Gastrocnemius medialis (tissue), 4 donors: ENCODE measurements around the gene CFAP119.

ENCODE experiments used
- POLR2A ChIP-seq, 2 donors: fragments of 450-650 bp; IDR thresholded peaks; one replicate each; pipeline ENCODE4 v1.6.1; 2017; ENCODE audit warnings: antibody characterized with exemption in 2 of 2, mild to moderate bottlenecking in 2 of 2, moderate library complexity in 2 of 2
- TF ChIP-seq, protein P1 (sequence below), 5 experiments: fragments of 450-650 bp in 3 of 5; fragments of 200-600 bp in 2 of 5; sonication (generic) in 2 of 5; IDR thresholded peaks in 4 of 5; conservative IDR thresholded peaks in 1 of 5; 1 replicate in 4 of 5; 2 replicates in 1 of 5; pipeline ENCODE4 v1.5.1; 2016 to 2019; ENCODE audit warnings: antibody characterized with exemption in 5 of 5, mild to moderate bottlenecking in 3 of 5, moderate library complexity in 3 of 5

GRCh38 chr16:30773826-30774225, 12.0 kb upstream of the CFAP119 start:
- TF ChIP-seq, protein P1, sequence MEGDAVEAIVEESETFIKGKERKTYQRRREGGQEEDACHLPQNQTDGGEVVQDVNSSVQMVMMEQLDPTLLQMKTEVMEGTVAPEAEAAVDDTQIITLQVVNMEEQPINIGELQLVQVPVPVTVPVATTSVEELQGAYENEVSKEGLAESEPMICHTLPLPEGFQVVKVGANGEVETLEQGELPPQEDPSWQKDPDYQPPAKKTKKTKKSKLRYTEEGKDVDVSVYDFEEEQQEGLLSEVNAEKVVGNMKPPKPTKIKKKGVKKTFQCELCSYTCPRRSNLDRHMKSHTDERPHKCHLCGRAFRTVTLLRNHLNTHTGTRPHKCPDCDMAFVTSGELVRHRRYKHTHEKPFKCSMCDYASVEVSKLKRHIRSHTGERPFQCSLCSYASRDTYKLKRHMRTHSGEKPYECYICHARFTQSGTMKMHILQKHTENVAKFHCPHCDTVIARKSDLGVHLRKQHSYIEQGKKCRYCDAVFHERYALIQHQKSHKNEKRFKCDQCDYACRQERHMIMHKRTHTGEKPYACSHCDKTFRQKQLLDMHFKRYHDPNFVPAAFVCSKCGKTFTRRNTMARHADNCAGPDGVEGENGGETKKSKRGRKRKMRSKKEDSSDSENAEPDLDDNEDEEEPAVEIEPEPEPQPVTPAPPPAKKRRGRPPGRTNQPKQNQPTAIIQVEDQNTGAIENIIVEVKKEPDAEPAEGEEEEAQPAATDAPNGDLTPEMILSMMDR (IDR thresholded peaks at IDR 0.05 in 4 of 5, conservative IDR thresholded peaks at IDR 0.05 in 1 of 5) = no peak
- no peak for TF ChIP-seq POLR2A (IDR thresholded peaks at IDR 0.05)
